ENCODE results near the gene TMEM223. TPM values are rescaled to one million over a fixed set of nuclear protein-coding genes. Genes with fewer than 3 reads are reported as not detected.

Gene TMEM223
- total and polyA plus RNA-seq, 9 of the 15 experiments (the other 6 are each of a cell fraction or from before 2014, with no cell fraction given): 5.9 to 34.5 (median 19.6) TPM

DNA sequence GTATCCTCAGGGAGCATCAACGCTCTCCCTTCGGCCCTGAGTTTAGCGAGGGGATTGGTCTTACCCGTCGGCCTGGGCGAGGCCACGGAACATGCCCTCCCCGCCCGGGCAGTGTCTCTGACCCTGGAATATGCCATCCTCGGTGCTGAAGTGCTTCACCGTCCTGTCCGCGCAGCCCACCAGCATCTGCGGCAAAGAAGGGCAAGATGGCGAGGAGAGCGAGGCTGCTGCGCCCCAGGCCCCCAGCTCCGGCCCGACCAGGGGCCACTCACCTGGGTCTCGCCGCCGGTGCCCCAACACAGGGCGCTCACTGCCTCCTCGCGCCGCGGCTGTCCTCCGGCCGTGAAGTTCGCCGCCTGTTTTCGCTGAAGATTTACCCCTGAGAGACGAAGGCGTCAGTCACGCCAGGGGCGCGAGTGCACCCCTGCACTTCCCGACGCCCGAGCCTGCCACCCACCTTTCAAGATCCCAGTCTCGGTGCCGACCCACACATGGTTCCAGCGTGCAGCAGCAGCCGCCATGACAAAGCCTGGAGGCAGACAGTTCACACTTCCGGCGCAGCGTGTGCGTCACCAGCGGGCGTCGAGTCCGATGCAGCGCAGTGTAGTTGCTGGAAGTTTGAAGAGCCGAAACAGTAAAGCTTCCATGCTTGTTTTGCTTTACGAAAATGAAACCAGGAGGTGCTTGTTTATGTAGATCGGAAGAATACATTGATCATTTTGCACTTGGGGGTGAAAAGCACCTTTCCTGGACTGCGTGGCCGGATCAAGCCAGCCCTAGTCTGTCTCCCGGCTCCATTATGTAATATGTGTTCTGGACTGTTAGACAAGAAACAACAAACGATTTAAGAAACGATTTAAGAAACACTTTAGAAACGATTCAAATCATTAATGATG lies 47.5 kb upstream of the TMEM223 start, which contains the start of gene WDR74 (continued):
- TF ChIP-seq, protein P1, sequence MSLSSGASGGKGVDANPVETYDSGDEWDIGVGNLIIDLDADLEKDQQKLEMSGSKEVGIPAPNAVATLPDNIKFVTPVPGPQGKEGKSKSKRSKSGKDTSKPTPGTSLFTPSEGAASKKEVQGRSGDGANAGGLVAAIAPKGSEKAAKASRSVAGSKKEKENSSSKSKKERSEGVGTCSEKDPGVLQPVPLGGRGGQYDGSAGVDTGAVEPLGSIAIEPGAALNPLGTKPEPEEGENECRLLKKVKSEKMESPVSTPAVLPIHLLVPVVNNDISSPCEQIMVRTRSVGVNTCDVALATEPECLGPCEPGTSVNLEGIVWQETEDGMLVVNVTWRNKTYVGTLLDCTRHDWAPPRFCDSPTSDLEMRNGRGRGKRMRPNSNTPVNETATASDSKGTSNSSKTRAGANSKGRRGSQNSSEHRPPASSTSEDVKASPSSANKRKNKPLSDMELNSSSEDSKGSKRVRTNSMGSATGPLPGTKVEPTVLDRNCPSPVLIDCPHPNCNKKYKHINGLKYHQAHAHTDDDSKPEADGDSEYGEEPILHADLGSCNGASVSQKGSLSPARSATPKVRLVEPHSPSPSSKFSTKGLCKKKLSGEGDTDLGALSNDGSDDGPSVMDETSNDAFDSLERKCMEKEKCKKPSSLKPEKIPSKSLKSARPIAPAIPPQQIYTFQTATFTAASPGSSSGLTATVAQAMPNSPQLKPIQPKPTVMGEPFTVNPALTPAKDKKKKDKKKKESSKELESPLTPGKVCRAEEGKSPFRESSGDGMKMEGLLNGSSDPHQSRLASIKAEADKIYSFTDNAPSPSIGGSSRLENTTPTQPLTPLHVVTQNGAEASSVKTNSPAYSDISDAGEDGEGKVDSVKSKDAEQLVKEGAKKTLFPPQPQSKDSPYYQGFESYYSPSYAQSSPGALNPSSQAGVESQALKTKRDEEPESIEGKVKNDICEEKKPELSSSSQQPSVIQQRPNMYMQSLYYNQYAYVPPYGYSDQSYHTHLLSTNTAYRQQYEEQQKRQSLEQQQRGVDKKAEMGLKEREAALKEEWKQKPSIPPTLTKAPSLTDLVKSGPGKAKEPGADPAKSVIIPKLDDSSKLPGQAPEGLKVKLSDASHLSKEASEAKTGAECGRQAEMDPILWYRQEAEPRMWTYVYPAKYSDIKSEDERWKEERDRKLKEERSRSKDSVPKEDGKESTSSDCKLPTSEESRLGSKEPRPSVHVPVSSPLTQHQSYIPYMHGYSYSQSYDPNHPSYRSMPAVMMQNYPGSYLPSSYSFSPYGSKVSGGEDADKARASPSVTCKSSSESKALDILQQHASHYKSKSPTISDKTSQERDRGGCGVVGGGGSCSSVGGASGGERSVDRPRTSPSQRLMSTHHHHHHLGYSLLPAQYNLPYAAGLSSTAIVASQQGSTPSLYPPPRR (CRISPR knock-in tag; IDR thresholded peaks at IDR 0.05; ENCODE audit: borderline replicate concordance): peak; percentile 88; the same call in 1 of the 2 replicates
- TF ChIP-seq COPS2 (conservative IDR thresholded peaks at IDR 0.05): no peak
- no peak for TF ChIP-seq TEAD2 (tag; IDR thresholded peaks at IDR 0.05)
- TF ChIP-seq, protein P2, sequence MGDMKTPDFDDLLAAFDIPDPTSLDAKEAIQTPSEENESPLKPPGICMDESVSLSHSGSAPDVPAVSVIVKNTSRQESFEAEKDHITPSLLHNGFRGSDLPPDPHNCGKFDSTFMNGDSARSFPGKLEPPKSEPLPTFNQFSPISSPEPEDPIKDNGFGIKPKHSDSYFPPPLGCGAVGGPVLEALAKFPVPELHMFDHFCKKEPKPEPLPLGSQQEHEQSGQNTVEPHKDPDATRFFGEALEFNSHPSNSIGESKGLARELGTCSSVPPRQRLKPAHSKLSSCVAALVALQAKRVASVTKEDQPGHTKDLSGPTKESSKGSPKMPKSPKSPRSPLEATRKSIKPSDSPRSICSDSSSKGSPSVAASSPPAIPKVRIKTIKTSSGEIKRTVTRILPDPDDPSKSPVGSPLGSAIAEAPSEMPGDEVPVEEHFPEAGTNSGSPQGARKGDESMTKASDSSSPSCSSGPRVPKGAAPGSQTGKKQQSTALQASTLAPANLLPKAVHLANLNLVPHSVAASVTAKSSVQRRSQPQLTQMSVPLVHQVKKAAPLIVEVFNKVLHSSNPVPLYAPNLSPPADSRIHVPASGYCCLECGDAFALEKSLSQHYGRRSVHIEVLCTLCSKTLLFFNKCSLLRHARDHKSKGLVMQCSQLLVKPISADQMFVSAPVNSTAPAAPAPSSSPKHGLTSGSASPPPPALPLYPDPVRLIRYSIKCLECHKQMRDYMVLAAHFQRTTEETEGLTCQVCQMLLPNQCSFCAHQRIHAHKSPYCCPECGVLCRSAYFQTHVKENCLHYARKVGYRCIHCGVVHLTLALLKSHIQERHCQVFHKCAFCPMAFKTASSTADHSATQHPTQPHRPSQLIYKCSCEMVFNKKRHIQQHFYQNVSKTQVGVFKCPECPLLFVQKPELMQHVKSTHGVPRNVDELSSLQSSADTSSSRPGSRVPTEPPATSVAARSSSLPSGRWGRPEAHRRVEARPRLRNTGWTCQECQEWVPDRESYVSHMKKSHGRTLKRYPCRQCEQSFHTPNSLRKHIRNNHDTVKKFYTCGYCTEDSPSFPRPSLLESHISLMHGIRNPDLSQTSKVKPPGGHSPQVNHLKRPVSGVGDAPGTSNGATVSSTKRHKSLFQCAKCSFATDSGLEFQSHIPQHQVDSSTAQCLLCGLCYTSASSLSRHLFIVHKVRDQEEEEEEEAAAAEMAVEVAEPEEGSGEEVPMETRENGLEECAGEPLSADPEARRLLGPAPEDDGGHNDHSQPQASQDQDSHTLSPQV (IDR thresholded peaks at IDR 0.05): no peak
- TF ChIP-seq KDM5B (IDR thresholded peaks at IDR 0.05; ENCODE audit: insufficient replicate concordance, low read depth, low read length): peak; percentile 88
- no peak for TF ChIP-seq ZFP30 (CRISPR knock-in tag; IDR thresholded peaks at IDR 0.05; ENCODE audit: borderline replicate concordance)
- TF ChIP-seq ZNF274 (IDR thresholded peaks at IDR 0.05; ENCODE audit: borderline replicate concordance, low read depth, low read length): no peak
- TF ChIP-seq, protein P3, sequence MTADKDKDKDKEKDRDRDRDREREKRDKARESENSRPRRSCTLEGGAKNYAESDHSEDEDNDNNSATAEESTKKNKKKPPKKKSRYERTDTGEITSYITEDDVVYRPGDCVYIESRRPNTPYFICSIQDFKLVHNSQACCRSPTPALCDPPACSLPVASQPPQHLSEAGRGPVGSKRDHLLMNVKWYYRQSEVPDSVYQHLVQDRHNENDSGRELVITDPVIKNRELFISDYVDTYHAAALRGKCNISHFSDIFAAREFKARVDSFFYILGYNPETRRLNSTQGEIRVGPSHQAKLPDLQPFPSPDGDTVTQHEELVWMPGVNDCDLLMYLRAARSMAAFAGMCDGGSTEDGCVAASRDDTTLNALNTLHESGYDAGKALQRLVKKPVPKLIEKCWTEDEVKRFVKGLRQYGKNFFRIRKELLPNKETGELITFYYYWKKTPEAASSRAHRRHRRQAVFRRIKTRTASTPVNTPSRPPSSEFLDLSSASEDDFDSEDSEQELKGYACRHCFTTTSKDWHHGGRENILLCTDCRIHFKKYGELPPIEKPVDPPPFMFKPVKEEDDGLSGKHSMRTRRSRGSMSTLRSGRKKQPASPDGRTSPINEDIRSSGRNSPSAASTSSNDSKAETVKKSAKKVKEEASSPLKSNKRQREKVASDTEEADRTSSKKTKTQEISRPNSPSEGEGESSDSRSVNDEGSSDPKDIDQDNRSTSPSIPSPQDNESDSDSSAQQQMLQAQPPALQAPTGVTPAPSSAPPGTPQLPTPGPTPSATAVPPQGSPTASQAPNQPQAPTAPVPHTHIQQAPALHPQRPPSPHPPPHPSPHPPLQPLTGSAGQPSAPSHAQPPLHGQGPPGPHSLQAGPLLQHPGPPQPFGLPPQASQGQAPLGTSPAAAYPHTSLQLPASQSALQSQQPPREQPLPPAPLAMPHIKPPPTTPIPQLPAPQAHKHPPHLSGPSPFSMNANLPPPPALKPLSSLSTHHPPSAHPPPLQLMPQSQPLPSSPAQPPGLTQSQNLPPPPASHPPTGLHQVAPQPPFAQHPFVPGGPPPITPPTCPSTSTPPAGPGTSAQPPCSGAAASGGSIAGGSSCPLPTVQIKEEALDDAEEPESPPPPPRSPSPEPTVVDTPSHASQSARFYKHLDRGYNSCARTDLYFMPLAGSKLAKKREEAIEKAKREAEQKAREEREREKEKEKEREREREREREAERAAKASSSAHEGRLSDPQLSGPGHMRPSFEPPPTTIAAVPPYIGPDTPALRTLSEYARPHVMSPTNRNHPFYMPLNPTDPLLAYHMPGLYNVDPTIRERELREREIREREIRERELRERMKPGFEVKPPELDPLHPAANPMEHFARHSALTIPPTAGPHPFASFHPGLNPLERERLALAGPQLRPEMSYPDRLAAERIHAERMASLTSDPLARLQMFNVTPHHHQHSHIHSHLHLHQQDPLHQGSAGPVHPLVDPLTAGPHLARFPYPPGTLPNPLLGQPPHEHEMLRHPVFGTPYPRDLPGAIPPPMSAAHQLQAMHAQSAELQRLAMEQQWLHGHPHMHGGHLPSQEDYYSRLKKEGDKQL (CRISPR knock-in tag; IDR thresholded peaks at IDR 0.05; ENCODE audit: borderline replicate concordance): no peak
- TF ChIP-seq HMG20A (CRISPR knock-in tag; conservative IDR thresholded peaks at IDR 0.05): no peak
- no peak for TF ChIP-seq MCM3 (IDR thresholded peaks at IDR 0.05)
- TF ChIP-seq PRMT5 (CRISPR knock-in tag; IDR thresholded peaks at IDR 0.05): no peak
- TF ChIP-seq GTF2F1 (IDR thresholded peaks at IDR 0.05; ENCODE audit: low read depth, low read length): no peak; the same call in none of the 2 replicates

Data from K562 (cell line).